HCT116 (cell line): ENCODE results near the gene ZNF536. TPM values are rescaled to one million over a fixed set of nuclear protein-coding genes. Genes with fewer than 3 reads are reported as not detected.

Source experiments
- ATAC-seq: fragments of 200-7000 bp; cut with Tn5 transposase; 2 replicates; pipeline ENCODE4 v1.9.1; 2020; ENCODE audit warnings: mild to moderate bottlenecking, moderate library complexity
- BruUV-seq: library from RNA; stranded (reverse); fragments of 400-500 nt; replicated peaks from 2 replicates; lab custom pipeline; 2021; lab: Mats Ljungman, UMichigan
- CTCF ChIA-PET: fragments of 300-600 bp; sonication (Branson Sonifier 250); formaldehyde crosslinking; loops from one replicate; lab custom pipeline; 2021; ENCODE audit warnings: antibody characterized with exemption; lab: Charles Lee
- POLR2A ChIA-PET: fragments of 300-600, 350-600 bp; sonication (Branson Sonifier 250); formaldehyde crosslinking; loops from one replicate; lab custom pipeline; 2021; ENCODE audit warnings: antibody characterized with exemption; lab: Charles Lee
- RAD21 ChIA-PET, 2 experiments: fragments of 300-600 bp; sonication (Branson Sonifier 250); formaldehyde crosslinking; loops; one replicate each; lab custom pipeline; 2023; ENCODE audit warnings: low total read pairs in 2 of 2; ENCODE audit not compliant: uncharacterized antibody in 2 of 2, unreplicated experiment in 2 of 2, low non-redundant PET in 1 of 2; lab: Charles Lee
- DNase-seq: peaks from one replicate; pipeline ENCODE4 v3.0.0-alpha.2; 2010; ENCODE audit warnings: low read depth, low spot score
- H2AFZ ChIP-seq: fragments of 200-600 bp; shearing (Covaris generic), sonication (generic); 2 replicates; pipeline ENCODE4 v1.6.1; 2017; ENCODE audit warnings: low read depth, mixed run types, mixed read lengths, antibody characterized with exemption, low read length; ENCODE audit not compliant: poor library complexity, severe bottlenecking
- H3K27ac ChIP-seq: 2 replicates; pipeline ENCODE4 v1.5.1; 2012; ENCODE audit warnings: low read depth, low read length
- H3K27me3 ChIP-seq: fragments of 200-600 bp; sonication (generic); 2 replicates; pipeline ENCODE4 v1.6.1; 2016; ENCODE audit warnings: mixed run types, low read length, mixed read lengths; ENCODE audit not compliant: insufficient read depth
- H3K36me3 ChIP-seq, 2 experiments: fragments of 200-500 bp in 1 of 2; fragments of 200-600 bp in 1 of 2; sonication (Bioruptor generic) in 1 of 2; sonication (generic) in 1 of 2; 2 replicates each; pipeline versions ENCODE4 v1.5.1 to v1.6.1; 2014 to 2016; ENCODE audit warnings: low read length in 2 of 2, inconsistent platforms in 1 of 2, mixed read lengths in 1 of 2, mixed run types in 1 of 2; ENCODE audit not compliant: insufficient read depth in 2 of 2, control insufficient read depth in 1 of 2
- H3K4me1 ChIP-seq, 2 experiments: fragments of 200-600 bp in 1 of 2; sonication (generic) in 1 of 2; 2 replicates each; pipeline versions ENCODE4 v1.5.1 to v1.6.1; 2012 to 2017; ENCODE audit warnings: low read length in 2 of 2, inconsistent platforms in 1 of 2, mild to moderate bottlenecking in 1 of 2, mixed read lengths in 1 of 2, mixed run types in 1 of 2, moderate library complexity in 1 of 2; ENCODE audit not compliant: insufficient read depth in 2 of 2, control insufficient read depth in 1 of 2
- H3K4me2 ChIP-seq: fragments of 200-600 bp; sonication (generic); 2 replicates; pipeline ENCODE4 v1.6.1; 2017; ENCODE audit warnings: mixed run types, low read length, mixed read lengths
- H3K4me3 ChIP-seq, 2 experiments: fragments of 200-600 bp in 1 of 2; sonication (generic) in 1 of 2; replicated peaks in 1 of 2; 2 replicates each; pipeline ENCODE4 v1.5.1; 2011 to 2016; ENCODE audit warnings: low read length in 2 of 2, control low read depth in 1 of 2, low read depth in 1 of 2, mild to moderate bottlenecking in 1 of 2, mixed read lengths in 1 of 2, mixed run types in 1 of 2
- H3K79me2 ChIP-seq: fragments of 200-600 bp; sonication (generic); 2 replicates; pipeline ENCODE4 v1.6.1; 2017; ENCODE audit warnings: mild to moderate bottlenecking, mixed run types, low read length, moderate library complexity, mixed read lengths; ENCODE audit not compliant: insufficient read depth
- H3K9ac ChIP-seq: fragments of 200-600 bp; sonication (generic); 2 replicates; pipeline ENCODE4 v1.6.1; 2016; ENCODE audit warnings: low read length, mixed read lengths
- H3K9me2 ChIP-seq: fragments of 200-600 bp; sonication (generic), shearing (Covaris generic); 2 replicates; pipeline ENCODE4 v1.6.1; 2017; ENCODE audit warnings: mixed run types, mild to moderate bottlenecking, moderate library complexity; ENCODE audit not compliant: insufficient read depth
- H3K9me3 ChIP-seq, 2 experiments: fragments of 200-500 bp in 1 of 2; fragments of 200-600 bp in 1 of 2; sonication (Bioruptor generic) in 1 of 2; sonication (generic) in 1 of 2; 2 replicates each; pipeline ENCODE4 v1.6.1; 2014 to 2017; ENCODE audit warnings: low read length in 2 of 2, mixed read lengths in 2 of 2, inconsistent platforms in 1 of 2, low read depth in 1 of 2, mild to moderate bottlenecking in 1 of 2, mixed run types in 1 of 2, moderate library complexity in 1 of 2; ENCODE audit not compliant: control insufficient read depth in 1 of 2, insufficient read depth in 1 of 2
- H4K20me1 ChIP-seq: fragments of 200-600 bp; sonication (generic), shearing (Covaris generic); 2 replicates; pipeline ENCODE4 v1.6.1; 2017; ENCODE audit warnings: mixed run types, mild to moderate bottlenecking, moderate library complexity; ENCODE audit not compliant: insufficient read depth
- CBX3 ChIP-seq: IDR thresholded peaks from 2 replicates; pipeline ENCODE4 v1.6.1; 2012; ENCODE audit warnings: low read depth
- EGR1 ChIP-seq: IDR thresholded peaks from 2 replicates; pipeline ENCODE4 v1.6.1; 2012; ENCODE audit warnings: low read depth
- EZH2phosphoT487 ChIP-seq: fragments of 200-600 bp; IDR thresholded peaks from 2 replicates; pipeline ENCODE4 v1.6.1; 2018; ENCODE audit warnings: antibody characterized with exemption, borderline replicate concordance
- FOSL1 ChIP-seq: IDR thresholded peaks from 2 replicates; pipeline ENCODE4 v1.6.1; 2012; ENCODE audit warnings: low read depth
- RAD21 ChIP-seq: IDR thresholded peaks from 2 replicates; pipeline ENCODE4 v1.6.1; 2012; ENCODE audit warnings: low read depth, mild to moderate bottlenecking
- SIN3A ChIP-seq: IDR thresholded peaks from 2 replicates; pipeline ENCODE4 v1.6.1; 2012; ENCODE audit warnings: low read depth
- SP1 ChIP-seq: IDR thresholded peaks from 2 replicates; pipeline ENCODE4 v1.6.1; 2012; ENCODE audit warnings: low read depth
- SRF ChIP-seq: IDR thresholded peaks from 2 replicates; pipeline ENCODE4 v1.6.1; 2012; ENCODE audit warnings: low read depth
- ZNF274 ChIP-seq: fragments of 200-500 bp; sonication (Bioruptor generic); IDR thresholded peaks from 2 replicates; pipeline ENCODE4 v1.6.1; 2014; ENCODE audit warnings: mild to moderate bottlenecking, low read depth, low read length, inconsistent platforms
- intact Hi-C: fragments of 100-400 bp; cut with micrococcal nuclease; formaldehyde crosslinking; loops from 2 replicates; pipeline ENCODE4 v1.10.0; 2022
- total RNA-seq: library from RNA; stranded (reverse); gene quantifications from one replicate; pipeline ENCODE4 v1.2.1, GENCODE V29; 2021; ENCODE audit not compliant: unreplicated experiment
- TF ChIP-seq, protein P1 (sequence below): IDR thresholded peaks from 2 replicates; pipeline ENCODE4 v1.6.1; 2012
- TF ChIP-seq, protein P2 (sequence below), 3 experiments: fragments of 200-600 bp in 1 of 3; sonication (generic) in 1 of 3; IDR thresholded peaks in 2 of 3; conservative IDR thresholded peaks in 1 of 3; 2 replicates each; pipeline ENCODE4 v1.5.1; 2012 to 2017; ENCODE audit warnings: low read depth in 2 of 3, low read length in 2 of 3, antibody characterized with exemption in 1 of 3, borderline replicate concordance in 1 of 3, control low read depth in 1 of 3, mild to moderate bottlenecking in 1 of 3, mixed read lengths in 1 of 3, mixed run types in 1 of 3, moderate library complexity in 1 of 3; ENCODE audit not compliant: insufficient read depth in 1 of 3

Gene ZNF536
- total RNA-seq, 1 experiment from 2014 or later = not detected

DNA sequence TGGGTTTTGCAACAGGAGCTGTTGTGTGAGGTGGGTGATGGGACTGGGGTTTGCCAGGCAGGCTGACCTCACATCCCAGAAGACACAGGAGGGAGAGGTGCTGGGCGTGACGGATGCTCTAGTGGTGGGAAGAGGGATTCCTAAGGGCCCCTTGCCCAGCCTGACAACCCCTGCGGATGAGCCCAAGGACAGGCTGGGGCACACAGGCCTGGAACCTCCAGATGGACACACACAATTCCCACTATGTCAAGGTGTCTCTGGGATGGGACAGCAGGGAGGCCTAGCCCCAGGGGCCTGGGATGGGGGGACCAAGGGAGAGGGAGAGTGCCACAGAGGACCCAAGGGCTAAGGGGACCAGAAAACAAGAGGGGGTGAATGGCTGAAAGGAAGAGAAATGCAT lies 191.5 kb downstream of the ZNF536 start:
- RAD21 ChIA-PET = no interaction called here
- Histone ChIP-seq H3K4me1 (no peaks in the 10 kb centered on the region), H3K4me2 (no peak overlapping the region), H3K9me2 (no peaks in the 10 kb centered on the region), H3K27me3 (no peaks in the 10 kb centered on the region), H3K9me3 (no peaks in the 10 kb centered on the region), H3K4me3 (no peak overlapping the region), H3K79me2 (no peaks in the 10 kb centered on the region), H4K20me1 (no peaks in the 10 kb centered on the region), H3K27ac (no peak overlapping the region), H3K9ac (no peak overlapping the region), H2AFZ (no peak overlapping the region), H3K36me3 (no peaks in the 10 kb centered on the region)
- intact Hi-C loops = no loop called here
- POLR2A ChIA-PET = no interaction called here
- ATAC-seq = no peak
- CTCF ChIA-PET = no interaction called here
- no peak for TF ChIP-seq SRF
- TF ChIP-seq CBX3 = no peak
- TF ChIP-seq ZNF274 = no peak
- no peak for TF ChIP-seq SIN3A
- no peak for TF ChIP-seq EGR1
- TF ChIP-seq RAD21 = no peak
- no peak for TF ChIP-seq EZH2phosphoT487
- TF ChIP-seq FOSL1 = no peak
- no peak for TF ChIP-seq SP1
- TF ChIP-seq, protein P1, sequence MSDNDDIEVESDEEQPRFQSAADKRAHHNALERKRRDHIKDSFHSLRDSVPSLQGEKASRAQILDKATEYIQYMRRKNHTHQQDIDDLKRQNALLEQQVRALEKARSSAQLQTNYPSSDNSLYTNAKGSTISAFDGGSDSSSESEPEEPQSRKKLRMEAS = no peak
- TF ChIP-seq, protein P2, sequence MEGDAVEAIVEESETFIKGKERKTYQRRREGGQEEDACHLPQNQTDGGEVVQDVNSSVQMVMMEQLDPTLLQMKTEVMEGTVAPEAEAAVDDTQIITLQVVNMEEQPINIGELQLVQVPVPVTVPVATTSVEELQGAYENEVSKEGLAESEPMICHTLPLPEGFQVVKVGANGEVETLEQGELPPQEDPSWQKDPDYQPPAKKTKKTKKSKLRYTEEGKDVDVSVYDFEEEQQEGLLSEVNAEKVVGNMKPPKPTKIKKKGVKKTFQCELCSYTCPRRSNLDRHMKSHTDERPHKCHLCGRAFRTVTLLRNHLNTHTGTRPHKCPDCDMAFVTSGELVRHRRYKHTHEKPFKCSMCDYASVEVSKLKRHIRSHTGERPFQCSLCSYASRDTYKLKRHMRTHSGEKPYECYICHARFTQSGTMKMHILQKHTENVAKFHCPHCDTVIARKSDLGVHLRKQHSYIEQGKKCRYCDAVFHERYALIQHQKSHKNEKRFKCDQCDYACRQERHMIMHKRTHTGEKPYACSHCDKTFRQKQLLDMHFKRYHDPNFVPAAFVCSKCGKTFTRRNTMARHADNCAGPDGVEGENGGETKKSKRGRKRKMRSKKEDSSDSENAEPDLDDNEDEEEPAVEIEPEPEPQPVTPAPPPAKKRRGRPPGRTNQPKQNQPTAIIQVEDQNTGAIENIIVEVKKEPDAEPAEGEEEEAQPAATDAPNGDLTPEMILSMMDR (IDR thresholded peaks at IDR 0.05 in 2 of 3, conservative IDR thresholded peaks at IDR 0.05 in 1 of 3; ENCODE audit: borderline replicate concordance in 1 of 3, insufficient read depth in 1 of 3, low read depth in 2 of 3, low read length in 2 of 3) = no peak
- no peak for DNase-seq
- no TSS peak for BruUV-seq
